Pancreas (tissue), 10 donors: Measurements from ENCODE around the gene EIF4G3. TPM values are rescaled to one million over a fixed set of nuclear protein-coding genes. Genes with fewer than 3 reads are reported as not detected.

Experiments used
- ATAC-seq, 4 donors: fragments of 200-7000 bp; cut with Tn5 transposase; one replicate each; pipeline versions ENCODE4 v1.8.0 to v1.9.1; 2020; ENCODE audit warnings: mild to moderate bottlenecking in 4 of 4, moderate library complexity in 4 of 4
- DNase-seq, 6 donors: peaks; one replicate each; pipeline ENCODE4 v3.0.0-alpha.2; 2020
- FAIRE-seq: peaks from 2 replicates; lab custom pipeline; 2012; peaks lifted over from hg19 to GRCh38; lab: Jason Lieb, UNC
- H3K27ac ChIP-seq, 4 donors: fragments of 200-600 bp; sonication (generic); 1 replicate in 3 of 4; 2 replicates in 1 of 4; pipeline versions ENCODE4 v1.5.0 to v1.8.0; 2020
- H3K27me3 ChIP-seq, 4 donors: fragments of 200-600 bp; one replicate each; pipeline ENCODE4 v1.8.0; 2021
- H3K36me3 ChIP-seq, 3 donors: fragments of 200-600 bp; sonication (generic) in 1 of 3; one replicate each; pipeline versions ENCODE4 v1.5.0 to v1.8.0; 2020 to 2021
- H3K4me1 ChIP-seq, 3 donors: fragments of 200-600 bp; one replicate each; pipeline ENCODE4 v1.8.0; 2021
- H3K4me3 ChIP-seq, 4 donors: fragments of 200-600 bp; sonication (generic) in 2 of 4; one replicate each; pipeline versions ENCODE4 v1.5.0 to v1.8.0; 2020 to 2021
- H3K9me3 ChIP-seq, 4 donors: fragments of 200-600 bp; one replicate each; pipeline ENCODE4 v1.8.0; 2021
- WGBS, 2 donors: extraction: QIAGEN DNeasy Blood & Tissue Kit; methylation state at CpG; one replicate each; pipeline ENCODE4 v1.1.7; 2013; 5-methylcytosine and 5-hydroxymethylcytosine counted together
- intact Hi-C, 3 donors: fragments of 100-400 bp; cut with DNase I; formaldehyde crosslinking; loops; one replicate each; pipeline versions ENCODE4 v1.11.1 to v1.14.2; 2022
- polyA plus RNA-seq, 2 donors: library from polyadenylated mRNA; stranded (reverse); fragments of 200-250 nt; gene quantifications; one replicate each; pipeline ENCODE4 v1.2.3, GENCODE V29; 2013
- total RNA-seq, 6 donors: library from RNA; stranded (reverse); fragmentation: NEBNext Ultra II Directional in 4 of 6; extraction: Animal tissue kit (Norgen Biotek cat#: 25700) in 4 of 6; gene quantifications; one replicate each; pipeline versions ENCODE4 v1.2.1 to v1.2.4, GENCODE V29; 2021 to 2023
- TF ChIP-seq, protein P1 (sequence below), 4 donors: fragments of 200-600 bp; sonication (generic) in 3 of 4; IDR thresholded peaks; one replicate each; pipeline versions ENCODE4 v1.5.0 to v1.8.0; 2021; ENCODE audit warnings: antibody characterized with exemption in 4 of 4
- donor health status: healthy with polysubstance abuse.
- donor health status: DM: no; HTN: no; CAD: no; lungs with moderate emphysema.
- donor health status: DM: no; HTN: no; CAD: no.
- donor health status: control.
- donor health status: control.
- donor health status: Bipolar disorder and iron deficiency.
- donor health status: DM: yes; HTN: yes; CAD: no.
- donor health status: DM: no; HTN: no; CAD: no.
- donor health status: DM: no; HTN: no; CAD: no.
- donor health status: DM: yes; HTN: yes; CAD: no.

The EIF4G3 gene
- total and polyA plus RNA-seq, 8 donors: 9.6 to 22.7 (median 13.8) TPM

DNA sequence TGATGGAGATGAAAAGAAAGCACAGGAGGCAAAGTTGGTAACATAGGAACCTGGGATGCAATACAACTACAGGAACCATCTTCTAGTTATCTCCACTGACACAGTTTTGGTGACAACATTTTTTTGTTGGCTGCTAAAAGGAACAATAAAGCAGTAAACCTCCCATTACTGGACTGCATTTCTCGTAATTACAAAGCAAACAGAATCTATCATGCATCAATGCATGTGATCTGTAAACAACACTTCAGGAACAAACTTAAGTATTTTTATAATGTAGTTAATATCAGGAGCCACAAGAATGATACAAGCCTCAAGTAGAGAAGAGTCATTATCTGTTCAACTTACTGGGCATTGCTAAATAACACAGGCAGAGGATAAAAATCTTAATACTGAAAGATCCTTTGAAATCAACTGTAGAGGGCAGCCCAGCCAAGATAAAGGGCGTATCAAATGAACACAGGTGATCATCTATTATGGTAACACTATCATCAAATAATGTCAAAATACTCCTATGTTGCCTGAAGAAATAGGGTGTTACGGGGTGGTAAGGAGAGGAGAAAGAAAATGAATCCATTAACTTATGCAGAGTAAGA lies 193.3 kb downstream of the EIF4G3 start:
- H3K4me1 ChIP-seq: no peaks in the 10 kb centered on the region
- no peak for FAIRE-seq
- H3K9me3 ChIP-seq: no peaks in the 10 kb centered on the region
- peak in 1 of 4 donors; percentile 42 for ATAC-seq
- no peaks in the 10 kb centered on the region for H3K27me3 ChIP-seq
- 80 to 88% methylated on average over 3 of the region's 3 CpGs for WGBS, 2 donors
- intact Hi-C loops: loop anchor here in 1 of 3 donors (10.0 kb wide), 1 partner anchor 211 kb away; no protein-coding TSS in a partner anchor
- no peak overlapping the region for H3K4me3 ChIP-seq
- no peak overlapping the region for H3K27ac ChIP-seq
- TF ChIP-seq, protein P1, sequence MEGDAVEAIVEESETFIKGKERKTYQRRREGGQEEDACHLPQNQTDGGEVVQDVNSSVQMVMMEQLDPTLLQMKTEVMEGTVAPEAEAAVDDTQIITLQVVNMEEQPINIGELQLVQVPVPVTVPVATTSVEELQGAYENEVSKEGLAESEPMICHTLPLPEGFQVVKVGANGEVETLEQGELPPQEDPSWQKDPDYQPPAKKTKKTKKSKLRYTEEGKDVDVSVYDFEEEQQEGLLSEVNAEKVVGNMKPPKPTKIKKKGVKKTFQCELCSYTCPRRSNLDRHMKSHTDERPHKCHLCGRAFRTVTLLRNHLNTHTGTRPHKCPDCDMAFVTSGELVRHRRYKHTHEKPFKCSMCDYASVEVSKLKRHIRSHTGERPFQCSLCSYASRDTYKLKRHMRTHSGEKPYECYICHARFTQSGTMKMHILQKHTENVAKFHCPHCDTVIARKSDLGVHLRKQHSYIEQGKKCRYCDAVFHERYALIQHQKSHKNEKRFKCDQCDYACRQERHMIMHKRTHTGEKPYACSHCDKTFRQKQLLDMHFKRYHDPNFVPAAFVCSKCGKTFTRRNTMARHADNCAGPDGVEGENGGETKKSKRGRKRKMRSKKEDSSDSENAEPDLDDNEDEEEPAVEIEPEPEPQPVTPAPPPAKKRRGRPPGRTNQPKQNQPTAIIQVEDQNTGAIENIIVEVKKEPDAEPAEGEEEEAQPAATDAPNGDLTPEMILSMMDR (IDR thresholded peaks at IDR 0.05): no peak
- no peaks in the 10 kb centered on the region for H3K36me3 ChIP-seq
- DNase-seq: no peak

DNA sequence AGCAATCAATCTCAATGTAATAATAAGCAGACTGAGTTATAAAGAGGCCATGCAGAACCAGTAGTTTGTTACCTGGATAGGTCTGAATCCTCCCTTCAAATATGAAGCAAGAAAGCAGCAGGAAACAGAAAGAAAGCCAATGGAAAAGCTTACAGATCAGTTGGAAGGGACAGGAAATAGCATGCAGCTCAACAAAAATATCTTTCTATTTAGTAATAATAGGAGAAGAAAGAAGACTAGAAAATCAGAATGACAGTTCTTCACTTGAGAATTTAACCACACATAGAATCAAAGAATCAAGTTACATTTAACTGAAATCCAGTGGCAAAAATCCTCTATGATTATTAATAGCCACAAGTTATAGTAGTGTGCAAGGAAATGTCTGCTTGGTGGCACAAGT lies 194.4 kb downstream of the EIF4G3 start:
- TF ChIP-seq, protein P1 (IDR thresholded peaks at IDR 0.05): no peak
- Histone ChIP-seq H3K36me3 (no peaks in the 10 kb centered on the region), H3K27ac (no peak overlapping the region), H3K27me3 (no peaks in the 10 kb centered on the region), H3K9me3 (no peaks in the 10 kb centered on the region), H3K4me3 (no peak overlapping the region), H3K4me1 (no peaks in the 10 kb centered on the region)
- FAIRE-seq (no peak), ATAC-seq (no peak), DNase-seq (no peak)
- intact Hi-C loops: loop anchor here in 1 of 3 donors (10.0 kb wide), 1 partner anchor 212 kb away; no protein-coding TSS in a partner anchor

DNA sequence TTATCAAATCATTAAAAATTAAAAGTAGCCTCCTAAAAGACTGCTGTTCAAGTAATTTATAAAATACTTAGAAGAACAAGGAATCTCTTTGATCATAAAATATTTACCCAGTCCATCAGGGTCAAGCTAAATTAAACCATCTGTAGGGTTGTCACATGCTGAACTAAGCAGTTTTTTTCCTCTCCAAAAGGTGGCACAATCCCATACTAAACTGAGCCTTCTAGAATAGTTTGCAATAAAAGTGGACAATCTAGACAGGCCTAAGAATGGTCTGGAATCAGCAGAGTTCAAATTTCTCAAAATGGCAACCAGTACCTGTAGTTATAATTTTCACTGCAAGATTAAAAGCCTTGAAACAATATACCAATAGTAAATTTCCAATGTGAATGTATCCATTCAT lies 194.8 kb downstream of the EIF4G3 start:
- intact Hi-C loops: loop anchor here in 1 of 3 donors (10.0 kb wide), 1 partner anchor 213 kb away; no protein-coding TSS in a partner anchor
- ATAC-seq: peak; percentile 56 to 88 (median 82)
- Histone ChIP-seq H3K27ac (no peak overlapping the region), H3K27me3 (no peaks in the 10 kb centered on the region), H3K36me3 (no peaks in the 10 kb centered on the region), H3K4me1 (no peaks in the 10 kb centered on the region), H3K9me3 (no peaks in the 10 kb centered on the region), H3K4me3 (no peak overlapping the region)
- FAIRE-seq: peak; percentile 41
- TF ChIP-seq, protein P1 (IDR thresholded peaks at IDR 0.05): no peak
- DNase-seq: no peak

DNA sequence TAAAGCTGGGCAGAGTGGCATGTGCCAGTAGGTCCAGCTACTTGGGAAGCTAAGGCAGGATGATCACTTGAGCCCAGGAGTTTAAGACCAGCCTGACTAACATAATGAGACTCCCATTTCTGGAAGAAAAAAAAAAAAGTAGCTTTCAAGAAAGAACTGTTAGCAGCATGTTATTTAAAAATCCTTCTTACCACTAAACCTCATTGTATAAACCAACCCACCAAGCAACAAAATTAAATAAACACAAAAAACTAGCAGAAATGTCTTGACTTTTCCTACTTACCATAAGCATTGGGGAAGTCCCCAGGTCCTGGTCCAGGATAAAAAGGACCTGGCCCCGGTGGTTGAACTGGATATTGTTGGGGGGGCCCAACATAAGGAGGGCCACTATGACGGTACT lies 196.6 kb downstream of the EIF4G3 start:
- no peaks in the 10 kb centered on the region for H3K4me1 ChIP-seq
- FAIRE-seq (no peak), ATAC-seq (no peak), DNase-seq (no peak)
- intact Hi-C loops: loop anchor here in 1 of 3 donors (10.0 kb wide), 1 partner anchor 215 kb away; no protein-coding TSS in a partner anchor
- no peak overlapping the region for H3K27ac ChIP-seq
- no peak overlapping the region for H3K4me3 ChIP-seq
- no peaks in the 10 kb centered on the region for H3K9me3 ChIP-seq
- WGBS, 2 donors: 98 to 100% methylated on average over 2 of the region's 2 CpGs
- H3K36me3 ChIP-seq: no peaks in the 10 kb centered on the region
- TF ChIP-seq, protein P1 (IDR thresholded peaks at IDR 0.05): no peak
- no peaks in the 10 kb centered on the region for H3K27me3 ChIP-seq

DNA sequence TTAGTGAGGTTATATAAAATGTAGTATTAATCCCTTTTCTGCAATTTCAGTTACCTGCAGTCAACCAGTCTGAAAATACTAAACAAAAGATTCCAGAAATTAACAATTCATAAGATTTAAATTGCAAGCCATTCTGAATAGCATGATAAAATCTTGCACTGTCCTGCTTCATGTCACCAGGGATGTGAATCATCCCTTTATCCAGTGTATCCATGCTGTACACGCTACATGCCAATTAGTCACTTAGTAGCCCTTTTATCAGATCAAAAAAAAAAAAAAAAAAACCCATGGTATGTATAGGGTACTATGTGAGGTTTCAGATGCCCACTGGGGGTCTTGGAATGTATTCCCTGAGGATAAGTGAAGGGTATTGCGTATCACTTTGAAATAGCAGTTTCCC lies 198.3 kb downstream of the EIF4G3 start:
- ATAC-seq (no peak), DNase-seq (no peak), FAIRE-seq (no peak)
- Histone ChIP-seq H3K4me3 (no peak overlapping the region), H3K27me3 (no peaks in the 10 kb centered on the region), H3K4me1 (no peaks in the 10 kb centered on the region), H3K27ac (no peak overlapping the region), H3K36me3 (no peaks in the 10 kb centered on the region), H3K9me3 (no peaks in the 10 kb centered on the region)
- WGBS, 2 donors: 95 to 100% methylated on average over 2 of the region's 2 CpGs
- TF ChIP-seq, protein P1 (IDR thresholded peaks at IDR 0.05): no peak
- intact Hi-C loops: no loop called here
